ENCODE results near the gene SURF2.
A peak's percentile ranks its signal among the peaks of the same experiment; 100 is the strongest.

SURF2 gene

DNA sequence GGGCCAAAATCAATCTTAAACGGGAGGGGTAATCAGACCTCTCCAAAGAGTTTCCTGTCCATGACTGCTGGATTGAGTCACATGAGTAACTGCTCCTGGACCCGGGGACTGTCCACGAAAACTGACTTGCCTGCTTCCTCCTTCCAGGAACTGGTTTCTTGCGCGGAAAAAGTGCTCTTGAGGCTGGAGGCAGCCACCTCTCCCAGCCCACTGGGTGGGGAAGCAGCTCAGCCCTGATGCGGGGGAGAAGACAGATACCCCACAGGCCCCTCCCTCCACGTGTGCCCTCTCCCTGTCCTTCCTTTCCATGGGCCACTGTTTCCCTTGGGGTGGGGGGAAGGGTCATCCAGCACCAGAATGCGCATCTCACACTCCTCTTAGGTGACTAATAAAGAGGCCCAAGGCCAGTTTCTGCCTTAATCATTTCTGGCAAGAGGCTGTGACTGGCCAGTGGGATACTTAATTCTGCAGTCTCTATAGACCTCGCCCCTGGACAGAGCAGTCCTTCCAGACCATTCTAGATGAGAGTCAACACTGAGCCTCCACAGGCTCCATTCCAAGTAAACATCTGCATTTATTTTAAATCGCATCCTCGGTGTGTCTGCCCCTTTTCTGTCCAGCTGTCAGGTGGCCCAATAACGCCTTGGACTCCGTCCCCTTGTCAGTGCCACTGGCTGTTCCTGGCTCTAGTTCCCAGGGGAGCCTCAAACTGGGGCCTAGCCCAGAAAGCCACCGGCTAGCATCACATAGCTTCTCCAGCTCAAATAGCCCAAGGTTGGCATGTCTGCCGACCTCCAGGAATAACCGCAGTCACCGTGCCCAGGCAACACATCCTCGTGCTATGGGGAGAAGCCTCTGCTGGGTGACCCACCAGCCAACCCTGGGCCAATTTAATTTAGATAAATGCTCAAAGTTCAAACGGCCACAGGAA is 49.4 kb downstream of the SURF2 start:
- DNase-seq = no peak

DNA sequence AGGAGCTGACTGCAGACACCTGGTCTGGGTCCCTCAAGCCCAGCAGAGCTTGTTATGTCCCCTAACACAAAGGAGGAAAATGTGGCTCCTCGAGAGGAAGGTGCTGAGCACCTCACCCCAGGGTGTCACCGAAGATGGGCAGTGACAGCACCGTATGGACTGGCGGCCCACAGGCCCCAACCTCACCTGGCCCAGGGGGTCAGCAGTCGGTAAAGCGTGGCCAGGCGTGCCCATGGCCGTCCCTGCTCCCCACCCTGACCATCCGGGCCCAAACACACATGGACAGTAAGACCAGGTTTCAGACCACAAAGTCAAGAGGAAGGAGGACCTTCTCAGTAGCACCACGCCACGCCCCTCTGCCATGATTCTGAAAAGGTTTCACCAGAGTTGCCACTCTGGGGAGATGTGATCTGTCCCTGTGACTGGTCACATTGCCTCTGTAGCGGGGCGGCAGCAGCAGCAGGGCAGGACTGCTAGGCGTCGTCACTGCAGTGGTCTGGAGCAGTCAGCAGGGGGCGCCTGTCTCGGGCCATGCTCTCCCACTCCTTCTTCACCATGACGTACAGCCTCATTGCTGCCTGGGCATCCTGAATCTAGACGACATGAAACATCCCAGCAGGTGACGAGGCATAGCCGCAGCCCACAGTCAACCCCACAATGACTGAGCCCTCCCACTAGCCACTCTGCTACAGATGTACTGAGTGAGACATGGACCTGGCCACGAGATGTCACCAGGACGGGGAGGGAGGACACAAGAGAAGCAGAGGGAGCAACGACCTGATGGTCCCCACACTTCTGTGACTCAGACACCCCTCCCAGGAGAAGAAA is 50.3 kb downstream of the SURF2 start:
- DNase-seq = peak; percentile 37

DNA sequence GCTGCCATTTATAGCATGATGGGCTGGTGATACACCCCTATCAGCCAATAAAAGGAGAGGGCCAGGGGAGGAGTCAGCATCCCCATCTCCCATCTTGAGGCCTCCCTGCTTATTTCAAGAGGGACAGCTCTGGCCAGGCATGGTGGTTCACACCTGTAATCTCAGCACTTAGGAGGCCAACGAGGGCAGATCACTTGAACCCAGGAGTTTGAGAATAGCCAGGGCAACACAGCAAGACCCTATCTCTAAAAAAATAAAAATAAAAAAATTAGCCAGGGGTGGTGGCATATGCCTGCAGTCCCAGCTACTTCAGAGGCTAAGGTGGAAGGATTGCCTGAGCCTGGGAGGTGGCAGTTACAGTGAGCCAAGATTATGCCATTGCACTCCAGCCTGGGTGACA is 51.7 kb downstream of the SURF2 start:
- no peak for DNase-seq
